H1 (cell line): ENCODE results near the gene MPZL3. TPM values are rescaled to one million over a fixed set of nuclear protein-coding genes. Genes with fewer than 3 reads are reported as not detected.

Experiments
- EP300 ChIP-seq, 2 experiments: IDR thresholded peaks; 1 replicate in 1 of 2; 2 replicates in 1 of 2; pipeline ENCODE4 v1.6.1; 2011 to 2012; ENCODE audit warnings: low read depth in 2 of 2, low read length in 2 of 2, mild to moderate bottlenecking in 2 of 2, borderline replicate concordance in 1 of 2, inconsistent platforms in 1 of 2, moderate library complexity in 1 of 2
- polyA plus RNA-seq, 7 experiments: library from polyadenylated mRNA; depleted of rRNA in 3 of 7; stranded (reverse) in 5 of 7; unstranded in 2 of 7; fragments of >200 nt in 5 of 7; fragments of 200-250 nt in 2 of 7; gene quantifications; 1 replicate in 5 of 7; 2 replicates in 1 of 7; 4 replicates in 1 of 7; pipeline versions ENCODE4 v1.2.1 to v1.2.3, GENCODE V29; 2011 to 2013; ENCODE audit warnings: missing spikeins in 2 of 7, mixed read lengths in 2 of 7
- total RNA-seq: library from RNA; stranded (reverse); fragmentation: NEBNext Ultra II Directional; extraction: Animal tissue kit (Norgen Biotek cat#: 25700); gene quantifications from 2 replicates; pipeline ENCODE4 v1.2.1, GENCODE V29; 2021

MPZL3 gene
- total and polyA plus RNA-seq, 2 of the 8 experiments (the other 6 are each of a cell fraction or from before 2014, with no cell fraction given): 1.1 to 3.9 TPM

DNA sequence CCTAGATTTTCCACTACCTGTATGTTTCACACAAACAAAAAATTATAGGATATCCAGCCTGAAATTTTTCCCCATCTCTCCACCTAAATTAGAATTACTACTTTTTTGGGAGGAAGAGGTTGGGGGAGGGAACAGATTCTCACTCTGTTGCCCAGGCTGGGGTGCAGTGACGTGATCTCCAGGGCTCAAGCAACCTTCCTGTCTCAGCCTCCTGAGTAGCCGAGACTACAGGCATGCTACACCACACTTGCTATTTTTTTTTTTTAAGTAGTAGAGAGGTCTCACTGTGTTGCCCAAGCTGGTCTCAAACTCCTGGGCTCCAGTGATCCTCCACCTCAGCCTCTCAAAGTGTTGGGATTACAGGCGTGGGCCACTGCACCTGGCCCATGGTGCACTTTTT lies 36.9 kb downstream of the MPZL3 start (continued):
- TF ChIP-seq EP300 (IDR thresholded peaks at IDR 0.05; ENCODE audit: borderline replicate concordance in 1 of 2, low read depth in 2 of 2, low read length in 2 of 2): no peak
- TF ChIP-seq, all 59 proteins: peak for 0
